Stimulated activated CD4-positive, alpha-beta T cell treated with anti-CD3 and anti-CD28 coated beads, Interleukin-12 subunit alpha, Interleukin-12 subunit beta, amount 100 ng/mL, for 48 hours (primary cell): Measurements from ENCODE around the gene GDPGP1.
"Not testable (repeated sequence)": the region's sequence is repeated elsewhere in the genome, so short reads cannot be mapped to it uniquely, and the experiment has no call there.

Experiments
- DNase-seq, 3 donors: peaks; one replicate each; pipeline ENCODE4 v3.0.0-alpha.2; 2020; ENCODE audit warnings: low read depth in 2 of 3, low spot score in 1 of 3

GDPGP1 gene

GRCh38 chr15:90259524-90259923, 25.5 kb downstream of the GDPGP1 start:
- no peak for DNase-seq

GRCh38 chr15:90260731-90261130, 26.7 kb downstream of the GDPGP1 start:
- not testable (repeated sequence) for DNase-seq

GRCh38 chr15:90261811-90262210, 27.8 kb downstream of the GDPGP1 start:
- no peak for DNase-seq

GRCh38 chr15:90262426-90262825, 28.4 kb downstream of the GDPGP1 start:
- no peak for DNase-seq

GRCh38 chr15:90264671-90265070, 30.7 kb downstream of the GDPGP1 start:
- DNase-seq: peak in 1 of 3 donors; percentile 29

- peak; percentile 84 to 88 (median 85) for DNase-seq
Observed at GRCh38 chr15:90265271-90266060, 31.5 kb downstream of the GDPGP1 start, which contains the start of gene NGRN. TSS of gene NGRN (plus strand) at chr15:90265672. CDS start at chr15:90265713, 41 bp downstream.

- peak; percentile 22 to 43 (median 27) for DNase-seq
Observed at GRCh38 chr15:90266061-90266431, 32.0 kb downstream of the GDPGP1 start.

GRCh38 chr15:90266485-90266884, 32.5 kb downstream of the GDPGP1 start:
- DNase-seq: no peak

- no peak for DNase-seq
Observed at GRCh38 chr15:90268415-90268814, 34.4 kb downstream of the GDPGP1 start.

- no peak for DNase-seq
Observed at GRCh38 chr15:90270502-90271150, 36.6 kb downstream of the GDPGP1 start.

- no peak for DNase-seq
Observed at GRCh38 chr15:90271459-90272166, 37.6 kb downstream of the GDPGP1 start.

- not testable (repeated sequence) for DNase-seq
Observed at GRCh38 chr15:90278467-90278866, 44.5 kb downstream of the GDPGP1 start.

GRCh38 chr15:90280743-90281142, 46.7 kb downstream of the GDPGP1 start:
- DNase-seq: not testable (repeated sequence)

GRCh38 chr15:90281637-90282036, 47.6 kb downstream of the GDPGP1 start:
- DNase-seq: not testable (repeated sequence)

GRCh38 chr15:90286678-90287077, 52.7 kb downstream of the GDPGP1 start:
- DNase-seq: peak in 1 of 3 donors; percentile 13

- DNase-seq: no peak
Observed at GRCh38 chr15:90287101-90287500, 53.1 kb downstream of the GDPGP1 start.

- DNase-seq: no peak
Observed at GRCh38 chr15:90287946-90288345, 53.9 kb downstream of the GDPGP1 start.

GRCh38 chr15:90291679-90292356, 57.8 kb downstream of the GDPGP1 start:
- DNase-seq: peak in 2 of 3 donors; percentile 9 to 14

GRCh38 chr15:90293040-90293810, 59.2 kb downstream of the GDPGP1 start:
- peak; percentile 53 to 81 (median 71) for DNase-seq

- no peak for DNase-seq
Observed at GRCh38 chr15:90294159-90294558, 60.1 kb downstream of the GDPGP1 start.
